Body of pancreas (tissue), 4 donors: ENCODE data around the gene GRID2.

ENCODE experiments used
- CTCF ChIP-seq, 7 experiments: fragments of 450-650 bp in 4 of 7; fragments of 200-600 bp in 3 of 7; sonication (generic) in 3 of 7; IDR thresholded peaks; one replicate each; pipeline ENCODE4 v1.5.1; 2016 to 2019; ENCODE audit warnings: antibody characterized with exemption in 7 of 7
- POLR2A ChIP-seq, 3 donors: fragments of 450-650 bp; IDR thresholded peaks; one replicate each; pipeline ENCODE4 v1.6.1; 2016; ENCODE audit warnings: antibody characterized with exemption in 3 of 3, mild to moderate bottlenecking in 2 of 3

GRCh38 chr4:92266521-92266920 lies 37.2 kb upstream of the GRID2 start:
- TF ChIP-seq POLR2A (IDR thresholded peaks at IDR 0.05) (no peak), CTCF (IDR thresholded peaks at IDR 0.05) (no peak)
